Measurements from ENCODE around the gene ABHD16A.
A peak's percentile ranks its signal among the peaks of the same experiment; 100 is the strongest.

Gene ABHD16A

GRCh38 chr6:31730631-31731086 is 27.5 kb upstream of the ABHD16A start:
- DNase-seq (ENCODE audit: low read depth): no peak
- no peak for TF ChIP-seq CTCF (IDR thresholded peaks at IDR 0.05; ENCODE audit: insufficient read depth, low read depth, low read length, missing control alignments)
- H3K4me3 ChIP-seq (ENCODE audit: low read length): no peak overlapping the region

- peak; percentile 69 for DNase-seq (ENCODE audit: low read depth)
- peak overlapping the region; percentile 66 for H3K4me3 ChIP-seq (ENCODE audit: low read length)
- no peak for TF ChIP-seq CTCF (IDR thresholded peaks at IDR 0.05; ENCODE audit: insufficient read depth, low read depth, low read length, missing control alignments)
These were observed 27.0 kb upstream of the ABHD16A start for GRCh38 chr6:31729979-31730630.

- DNase-seq (ENCODE audit: low read depth): peak; percentile 81
- H3K4me3 ChIP-seq (ENCODE audit: low read length): peak overlapping the region; percentile 66
- TF ChIP-seq CTCF (IDR thresholded peaks at IDR 0.05; ENCODE audit: insufficient read depth, low read depth, low read length, missing control alignments): no peak
These were observed 26.4 kb upstream of the ABHD16A start for GRCh38 chr6:31729515-31729978.

GRCh38 chr6:31728767-31729514 is 25.8 kb upstream of the ABHD16A start, which contains the start of gene DDAH2:
Gene DDAH2 (minus strand): TSS chr6:31729299. CDS start chr6:31729161, 138 bp downstream.
- DNase-seq (ENCODE audit: low read depth): no peak
- peak; percentile 57 for TF ChIP-seq CTCF (IDR thresholded peaks at IDR 0.05; ENCODE audit: insufficient read depth, low read depth, low read length, missing control alignments)
- H3K4me3 ChIP-seq (ENCODE audit: low read length): peak within 1 kb of the TSS; percentile 66

GRCh38 chr6:31727717-31728671 is 24.9 kb upstream of the ABHD16A start:
- H3K4me3 ChIP-seq (ENCODE audit: low read length): no peak overlapping the region
- DNase-seq (ENCODE audit: low read depth): no peak
- no peak for TF ChIP-seq CTCF (IDR thresholded peaks at IDR 0.05; ENCODE audit: insufficient read depth, low read depth, low read length, missing control alignments)

- no peak for DNase-seq (ENCODE audit: low read depth)
- no peak for TF ChIP-seq CTCF (IDR thresholded peaks at IDR 0.05; ENCODE audit: insufficient read depth, low read depth, low read length, missing control alignments)
- no peak overlapping the region for H3K4me3 ChIP-seq (ENCODE audit: low read length)
These were observed 24.1 kb upstream of the ABHD16A start for GRCh38 chr6:31727034-31727716.

Data from epithelial cell of esophagus (primary cell).